SJSA1 (cell line): ENCODE data around the gene CRMP1. TPM values are rescaled to one million over a fixed set of nuclear protein-coding genes. Genes with fewer than 3 reads are reported as not detected.

Experiments
- DNase-seq, 2 experiments: peaks; one replicate each; pipeline ENCODE4 v3.0.0-alpha.2; 2015 to 2020; ENCODE audit warnings: low spot score in 2 of 2, low read depth in 1 of 2
- H3K27ac ChIP-seq: fragments of 250-450 bp; sonication (Bioruptor Pico); 2 replicates; pipeline ENCODE4 v1.5.1; 2020; ENCODE audit warnings: mild to moderate bottlenecking, moderate library complexity
- H3K27me3 ChIP-seq: fragments of 250-450 bp; sonication (Bioruptor Pico); replicated peaks from 2 replicates; pipeline ENCODE4 v1.5.1; 2020; ENCODE audit warnings: mild to moderate bottlenecking, moderate library complexity
- H3K36me3 ChIP-seq: fragments of 250-450 bp; sonication (Bioruptor Pico); 2 replicates; pipeline ENCODE4 v1.5.1; 2020; ENCODE audit warnings: mild to moderate bottlenecking
- H3K4me1 ChIP-seq: fragments of 250-450 bp; sonication (Bioruptor Pico); replicated peaks from 2 replicates; pipeline ENCODE4 v1.6.1; 2021; ENCODE audit warnings: mild to moderate bottlenecking
- H3K4me3 ChIP-seq: fragments of 250-450 bp; sonication (Bioruptor Pico); 2 replicates; pipeline ENCODE4 v1.5.1; 2020; ENCODE audit warnings: mild to moderate bottlenecking
- H3K9me3 ChIP-seq: fragments of 250-450 bp; sonication (Bioruptor Pico); replicated peaks from 2 replicates; pipeline ENCODE4 v1.5.1; 2020; ENCODE audit warnings: mild to moderate bottlenecking
- total RNA-seq: library from RNA; depleted of rRNA; stranded (reverse); fragments of >200 nt; shearing (Covaris generic); gene quantifications from 2 replicates; pipeline ENCODE4 v1.2.3, GENCODE V29; 2014

CRMP1 gene
- total RNA-seq, 1 experiment from 2014 or later: not detected

GRCh38 chr4:5810151-5810550 is 82.7 kb downstream of the CRMP1 start:
- Histone ChIP-seq H3K4me3 (no peak overlapping the region), H3K27me3 (no peaks in the 10 kb centered on the region), H3K4me1 (no peaks in the 10 kb centered on the region), H3K9me3 (no peaks in the 10 kb centered on the region), H3K36me3 (peaks cover 4% of the 10 kb centered on the region), H3K27ac (no peak overlapping the region)
- DNase-seq: no peak

- H3K9me3 ChIP-seq: no peaks in the 10 kb centered on the region
- H3K27me3 ChIP-seq: no peaks in the 10 kb centered on the region
- DNase-seq: no peak
- H3K27ac ChIP-seq: no peak overlapping the region
- no peak overlapping the region for H3K4me3 ChIP-seq
- H3K4me1 ChIP-seq: no peaks in the 10 kb centered on the region
- H3K36me3 ChIP-seq: peaks cover 4% of the 10 kb centered on the region
Measured at GRCh38 chr4:5809216-5809776, 83.6 kb downstream of the CRMP1 start.

- H3K27me3 ChIP-seq: no peaks in the 10 kb centered on the region
- no peak overlapping the region for H3K4me3 ChIP-seq
- no peaks in the 10 kb centered on the region for H3K9me3 ChIP-seq
- no peak for DNase-seq
- no peaks in the 10 kb centered on the region for H3K4me1 ChIP-seq
- no peak overlapping the region for H3K27ac ChIP-seq
- peaks cover 4% of the 10 kb centered on the region; the same call in 1 of the 2 replicates for H3K36me3 ChIP-seq
Measured at GRCh38 chr4:5808081-5808741, 84.7 kb downstream of the CRMP1 start.

GRCh38 chr4:5805270-5805669 is 87.6 kb downstream of the CRMP1 start:
- 0 out of 2 replicates have a peak, but pooled peaks cover 4% of the 10 kb centered on the region for H3K36me3 ChIP-seq
- H3K27ac ChIP-seq: no peak overlapping the region
- DNase-seq: no peak
- H3K9me3 ChIP-seq: no peaks in the 10 kb centered on the region
- no peaks in the 10 kb centered on the region for H3K4me1 ChIP-seq
- H3K27me3 ChIP-seq: no peaks in the 10 kb centered on the region
- no peak overlapping the region for H3K4me3 ChIP-seq

GRCh38 chr4:5804656-5805055 is 88.2 kb downstream of the CRMP1 start:
- H3K27ac ChIP-seq: no peak overlapping the region
- no peak for DNase-seq
- H3K9me3 ChIP-seq: no peaks in the 10 kb centered on the region
- H3K4me3 ChIP-seq: no peak overlapping the region
- H3K4me1 ChIP-seq: no peaks in the 10 kb centered on the region
- no peaks in the 10 kb centered on the region for H3K36me3 ChIP-seq
- H3K27me3 ChIP-seq: no peaks in the 10 kb centered on the region

GRCh38 chr4:5802565-5802964 is 90.3 kb downstream of the CRMP1 start:
- H3K27ac ChIP-seq: no peak overlapping the region
- H3K4me1 ChIP-seq: no peaks in the 10 kb centered on the region
- no peaks in the 10 kb centered on the region for H3K9me3 ChIP-seq
- H3K27me3 ChIP-seq: no peaks in the 10 kb centered on the region
- peaks cover 2% of the 10 kb centered on the region; the same call in 1 of the 2 replicates for H3K36me3 ChIP-seq
- no peak for DNase-seq
- no peak overlapping the region for H3K4me3 ChIP-seq

GRCh38 chr4:5801696-5802095 is 91.2 kb downstream of the CRMP1 start:
- Histone ChIP-seq H3K27ac (no peak overlapping the region), H3K4me3 (no peak overlapping the region), H3K4me1 (no peaks in the 10 kb centered on the region), H3K27me3 (no peaks in the 10 kb centered on the region), H3K36me3 (peaks cover 2% of the 10 kb centered on the region; the same call in 1 of the 2 replicates), H3K9me3 (no peaks in the 10 kb centered on the region)
- no peak for DNase-seq

- no peak overlapping the region for H3K27ac ChIP-seq
- DNase-seq: no peak
- H3K36me3 ChIP-seq: peaks cover 2% of the 10 kb centered on the region; the same call in 1 of the 2 replicates
- no peaks in the 10 kb centered on the region for H3K27me3 ChIP-seq
- H3K4me1 ChIP-seq: no peaks in the 10 kb centered on the region
- no peaks in the 10 kb centered on the region for H3K9me3 ChIP-seq
- no peak overlapping the region for H3K4me3 ChIP-seq
Measured at GRCh38 chr4:5800496-5800895, 92.4 kb downstream of the CRMP1 start.

GRCh38 chr4:5799406-5799805 is 93.5 kb downstream of the CRMP1 start:
- DNase-seq: no peak
- Histone ChIP-seq H3K4me3 (no peak overlapping the region), H3K27me3 (no peaks in the 10 kb centered on the region), H3K27ac (no peak overlapping the region), H3K9me3 (no peaks in the 10 kb centered on the region), H3K4me1 (no peaks in the 10 kb centered on the region), H3K36me3 (peaks cover 9% of the 10 kb centered on the region; the same call in 1 of the 2 replicates)

- no peaks in the 10 kb centered on the region for H3K4me1 ChIP-seq
- H3K36me3 ChIP-seq: peaks cover 9% of the 10 kb centered on the region; the same call in 1 of the 2 replicates
- H3K27me3 ChIP-seq: no peaks in the 10 kb centered on the region
- no peak for DNase-seq
- H3K4me3 ChIP-seq: no peak overlapping the region
- H3K9me3 ChIP-seq: no peaks in the 10 kb centered on the region
- no peak overlapping the region for H3K27ac ChIP-seq
Measured at GRCh38 chr4:5798946-5799345, 93.9 kb downstream of the CRMP1 start.

GRCh38 chr4:5798462-5798861 is 94.4 kb downstream of the CRMP1 start:
- Histone ChIP-seq H3K36me3 (peaks cover 9% of the 10 kb centered on the region; the same call in 1 of the 2 replicates), H3K9me3 (no peaks in the 10 kb centered on the region), H3K4me1 (no peaks in the 10 kb centered on the region), H3K4me3 (no peak overlapping the region), H3K27me3 (no peaks in the 10 kb centered on the region), H3K27ac (no peak overlapping the region)
- no peak for DNase-seq

GRCh38 chr4:5797866-5798265 is 95.0 kb downstream of the CRMP1 start:
- H3K4me3 ChIP-seq: no peak overlapping the region
- no peak for DNase-seq
- no peaks in the 10 kb centered on the region for H3K27me3 ChIP-seq
- H3K27ac ChIP-seq: no peak overlapping the region
- H3K4me1 ChIP-seq: no peaks in the 10 kb centered on the region
- peaks cover 9% of the 10 kb centered on the region; the same call in 1 of the 2 replicates for H3K36me3 ChIP-seq
- H3K9me3 ChIP-seq: no peaks in the 10 kb centered on the region

GRCh38 chr4:5796976-5797375 is 95.9 kb downstream of the CRMP1 start:
- Histone ChIP-seq H3K4me1 (no peaks in the 10 kb centered on the region), H3K36me3 (peaks cover 9% of the 10 kb centered on the region; the same call in 1 of the 2 replicates)

GRCh38 chr4:5795580-5795979 is 97.3 kb downstream of the CRMP1 start:
- no peaks in the 10 kb centered on the region for H3K27me3 ChIP-seq
- DNase-seq: no peak
- no peaks in the 10 kb centered on the region for H3K9me3 ChIP-seq
- H3K4me3 ChIP-seq: no peak overlapping the region
- no peaks in the 10 kb centered on the region for H3K4me1 ChIP-seq
- H3K27ac ChIP-seq: no peak overlapping the region
- peaks cover 9% of the 10 kb centered on the region; the same call in 1 of the 2 replicates for H3K36me3 ChIP-seq

More at GRCh38 chr4:5796976-5797375, 95.9 kb downstream of the CRMP1 start:
- no peak overlapping the region for H3K4me3 ChIP-seq
- H3K27ac ChIP-seq: no peak overlapping the region
- DNase-seq: no peak
- no peaks in the 10 kb centered on the region for H3K27me3 ChIP-seq
- no peaks in the 10 kb centered on the region for H3K9me3 ChIP-seq
